HEK293 (cell line): Measurements from ENCODE around the gene MACIR.

Experiments
- CTCF ChIA-PET: fragments of 350-600 bp; formaldehyde crosslinking; extraction: SDS; loops from one replicate; lab custom pipeline; 2021; ENCODE audit warnings: antibody characterized with exemption; lab: Yijun Ruan, JAX
- POLR2A ChIA-PET: fragments of 300-600 bp; formaldehyde crosslinking; extraction: SDS; loops from one replicate; lab custom pipeline; 2020; ENCODE audit warnings: antibody characterized with exemption, inconsistent platforms; lab: Yijun Ruan, JAX
- H3K27ac ChIP-seq: fragments of 200-500 bp; sonication (Bioruptor generic); 2 replicates; pipeline ENCODE4 v1.5.1; 2014; ENCODE audit warnings: low read depth, low read length, control low read depth, inconsistent platforms; ENCODE audit errors: extremely low read depth
- H3K36me3 ChIP-seq, 2 experiments: fragments of 200-500 bp in 1 of 2; sonication (Bioruptor generic) in 1 of 2; 1 replicate in 1 of 2; 2 replicates in 1 of 2; pipeline ENCODE4 v1.5.1; 2014 to 2017; ENCODE audit warnings: inconsistent platforms in 2 of 2, low read length in 2 of 2; ENCODE audit not compliant: control insufficient read depth in 2 of 2, insufficient read depth in 1 of 2
- H3K4me1 ChIP-seq: fragments of 200-500 bp; sonication (Bioruptor generic); 2 replicates; pipeline ENCODE4 v1.5.1; 2014; ENCODE audit warnings: mild to moderate bottlenecking, low read length, inconsistent platforms; ENCODE audit not compliant: control insufficient read depth, insufficient read depth
- H3K4me3 ChIP-seq: 2 replicates; pipeline ENCODE4 v1.5.1; 2011; ENCODE audit warnings: low read depth, mild to moderate bottlenecking, control low read depth, low read length, moderate library complexity
- H3K9me3 ChIP-seq: fragments of 200-500 bp; sonication (Bioruptor generic); 2 replicates; pipeline ENCODE4 v1.5.1; 2014; ENCODE audit warnings: low read depth, low read length, inconsistent platforms; ENCODE audit not compliant: control insufficient read depth, insufficient read depth
- BCL11B ChIP-seq: fragments of 450-650 bp; formaldehyde crosslinking; IDR thresholded peaks from 2 replicates; pipeline ENCODE4 v1.5.1; 2016; ENCODE audit warnings: low read depth, missing biosample characterization, missing genetic modification characterization
- IKZF3 ChIP-seq: fragments of 450-650 bp; IDR thresholded peaks from 2 replicates; pipeline ENCODE4 v1.5.0; 2018; ENCODE audit warnings: missing biosample characterization, mild to moderate bottlenecking, missing genetic modification characterization, moderate library complexity
- KLF1 ChIP-seq: fragments of 450-650 bp; formaldehyde crosslinking; IDR thresholded peaks from 2 replicates; pipeline ENCODE4 v1.5.1; 2016; ENCODE audit warnings: missing biosample characterization, missing genetic modification characterization
- KLF10 ChIP-seq: fragments of 450-650 bp; IDR thresholded peaks from 2 replicates; pipeline ENCODE4 v1.5.1; 2018; ENCODE audit warnings: missing biosample characterization, mild to moderate bottlenecking, missing genetic modification characterization
- REPIN1 ChIP-seq: fragments of 450-650 bp; formaldehyde crosslinking; IDR thresholded peaks from 2 replicates; pipeline ENCODE4 v1.5.1; 2017; ENCODE audit warnings: missing biosample characterization, missing genetic modification characterization, low read depth
- ZBTB17 ChIP-seq: fragments of 450-650 bp; formaldehyde crosslinking; IDR thresholded peaks from 2 replicates; pipeline ENCODE4 v1.5.1; 2016; ENCODE audit warnings: missing biosample characterization, missing genetic modification characterization
- ZBTB48 ChIP-seq: fragments of 450-650 bp; formaldehyde crosslinking; IDR thresholded peaks from 2 replicates; pipeline ENCODE4 v1.5.1; 2016; ENCODE audit warnings: missing biosample characterization, missing genetic modification characterization
- ZNF174 ChIP-seq: fragments of 450-650 bp; formaldehyde crosslinking; IDR thresholded peaks from 2 replicates; pipeline ENCODE4 v1.5.0; 2017; ENCODE audit warnings: missing biosample characterization, mild to moderate bottlenecking, missing genetic modification characterization
- ZNF221 ChIP-seq: fragments of 450-650 bp; formaldehyde crosslinking; IDR thresholded peaks from 2 replicates; pipeline ENCODE4 v1.5.1; 2017; ENCODE audit warnings: missing biosample characterization, missing genetic modification characterization, borderline replicate concordance
- ZNF292 ChIP-seq: fragments of 450-650 bp; formaldehyde crosslinking; IDR thresholded peaks from 2 replicates; pipeline ENCODE4 v1.5.1; 2016; ENCODE audit warnings: low read depth, missing biosample characterization, missing genetic modification characterization, borderline replicate concordance
- ZNF311 ChIP-seq: fragments of 450-650 bp; formaldehyde crosslinking; IDR thresholded peaks from 2 replicates; pipeline ENCODE4 v1.5.1; 2017; ENCODE audit warnings: missing biosample characterization, missing genetic modification characterization, borderline replicate concordance
- ZNF350 ChIP-seq: fragments of 450-650 bp; formaldehyde crosslinking; IDR thresholded peaks from 2 replicates; pipeline ENCODE4 v1.5.0; 2017; ENCODE audit warnings: missing biosample characterization, mild to moderate bottlenecking, missing genetic modification characterization
- ZNF37A ChIP-seq: fragments of 450-650 bp; IDR thresholded peaks from 2 replicates; pipeline ENCODE4 v1.5.1; 2018; ENCODE audit warnings: missing biosample characterization, missing genetic modification characterization
- ZNF416 ChIP-seq: fragments of 450-650 bp; formaldehyde crosslinking; IDR thresholded peaks from 2 replicates; pipeline ENCODE4 v1.5.1; 2016; ENCODE audit warnings: missing biosample characterization, missing genetic modification characterization
- ZNF530 ChIP-seq: fragments of 450-650 bp; formaldehyde crosslinking; IDR thresholded peaks from 2 replicates; pipeline ENCODE4 v1.5.1; 2016; ENCODE audit warnings: low read depth, missing biosample characterization, missing genetic modification characterization
- ZNF585B ChIP-seq: fragments of 450-650 bp; formaldehyde crosslinking; IDR thresholded peaks from 2 replicates; pipeline ENCODE4 v1.5.1; 2016; ENCODE audit warnings: missing biosample characterization, missing genetic modification characterization
- ZNF623 ChIP-seq: fragments of 450-650 bp; formaldehyde crosslinking; IDR thresholded peaks from 2 replicates; pipeline ENCODE4 v1.5.1; 2016; ENCODE audit warnings: missing biosample characterization, missing genetic modification characterization
- ZNF658 ChIP-seq: fragments of 450-650 bp; formaldehyde crosslinking; IDR thresholded peaks from 2 replicates; pipeline ENCODE4; 2016; ENCODE audit warnings: missing biosample characterization, missing genetic modification characterization
- ZNF670 ChIP-seq: fragments of 450-650 bp; formaldehyde crosslinking; IDR thresholded peaks from 2 replicates; pipeline ENCODE4 v1.5.1; 2016; ENCODE audit warnings: missing biosample characterization, missing genetic modification characterization, low read depth
- ZNF677 ChIP-seq: fragments of 450-650 bp; IDR thresholded peaks from 2 replicates; pipeline ENCODE4 v1.5.0; 2018; ENCODE audit warnings: missing biosample characterization, mild to moderate bottlenecking, missing genetic modification characterization, moderate library complexity
- ZNF76 ChIP-seq: fragments of 450-650 bp; formaldehyde crosslinking; IDR thresholded peaks from 2 replicates; pipeline ENCODE4; 2016; ENCODE audit warnings: low read depth, missing biosample characterization, missing genetic modification characterization, borderline replicate concordance
- ZNF776 ChIP-seq: fragments of 450-650 bp; formaldehyde crosslinking; IDR thresholded peaks from 2 replicates; pipeline ENCODE4 v1.5.0; 2017; ENCODE audit warnings: missing biosample characterization, missing genetic modification characterization, borderline replicate concordance
- TF ChIP-seq, protein P1 (sequence below): fragments of 450-650 bp; formaldehyde crosslinking; IDR thresholded peaks from 2 replicates; pipeline ENCODE4 v1.5.1; 2016; ENCODE audit warnings: missing biosample characterization, missing genetic modification characterization
- TF ChIP-seq, protein P2 (sequence below): fragments of 450-650 bp; formaldehyde crosslinking; IDR thresholded peaks from 2 replicates; pipeline ENCODE4 v1.5.1; 2016; ENCODE audit warnings: missing biosample characterization, missing genetic modification characterization
- TF ChIP-seq, protein P3 (sequence below): fragments of 450-650 bp; formaldehyde crosslinking; IDR thresholded peaks from 2 replicates; pipeline ENCODE4 v1.5.1; 2016; ENCODE audit warnings: missing biosample characterization, missing genetic modification characterization
- TF ChIP-seq, protein P4 (sequence below): fragments of 450-650 bp; formaldehyde crosslinking; IDR thresholded peaks from 2 replicates; pipeline ENCODE4 v1.5.1; 2017; ENCODE audit warnings: missing biosample characterization, missing genetic modification characterization
- TF ChIP-seq, protein P5 (sequence below): fragments of 450-650 bp; formaldehyde crosslinking; optimal IDR thresholded peaks from 2 replicates; pipeline ENCODE3; 2016; ENCODE audit warnings: missing biosample characterization, mild to moderate bottlenecking, missing genetic modification characterization

Gene MACIR

DNA sequence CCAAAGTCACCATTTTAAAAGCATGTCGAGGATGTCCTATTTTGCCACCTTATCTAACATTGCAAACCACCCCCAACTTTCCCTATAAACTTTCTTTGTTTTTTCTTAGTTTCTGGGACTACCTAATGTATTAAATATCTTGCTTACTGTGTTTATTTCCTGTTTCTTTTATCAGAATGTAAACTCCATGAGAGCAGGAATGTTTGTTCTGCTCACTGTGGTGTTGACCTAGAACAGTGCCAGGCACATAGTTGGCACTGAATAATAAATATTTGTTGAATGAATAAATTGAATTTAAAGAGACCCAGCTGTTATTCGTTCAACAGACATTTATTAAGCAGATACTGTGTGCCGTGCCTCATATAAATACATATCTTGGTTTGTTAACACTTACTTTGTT, 35.2 kb downstream of the MACIR start:
- no peak for TF ChIP-seq KLF10 (tag by site-specific recombination)
- TF ChIP-seq ZNF776 (tag by site-specific recombination): no peak
- TF ChIP-seq, protein P1, sequence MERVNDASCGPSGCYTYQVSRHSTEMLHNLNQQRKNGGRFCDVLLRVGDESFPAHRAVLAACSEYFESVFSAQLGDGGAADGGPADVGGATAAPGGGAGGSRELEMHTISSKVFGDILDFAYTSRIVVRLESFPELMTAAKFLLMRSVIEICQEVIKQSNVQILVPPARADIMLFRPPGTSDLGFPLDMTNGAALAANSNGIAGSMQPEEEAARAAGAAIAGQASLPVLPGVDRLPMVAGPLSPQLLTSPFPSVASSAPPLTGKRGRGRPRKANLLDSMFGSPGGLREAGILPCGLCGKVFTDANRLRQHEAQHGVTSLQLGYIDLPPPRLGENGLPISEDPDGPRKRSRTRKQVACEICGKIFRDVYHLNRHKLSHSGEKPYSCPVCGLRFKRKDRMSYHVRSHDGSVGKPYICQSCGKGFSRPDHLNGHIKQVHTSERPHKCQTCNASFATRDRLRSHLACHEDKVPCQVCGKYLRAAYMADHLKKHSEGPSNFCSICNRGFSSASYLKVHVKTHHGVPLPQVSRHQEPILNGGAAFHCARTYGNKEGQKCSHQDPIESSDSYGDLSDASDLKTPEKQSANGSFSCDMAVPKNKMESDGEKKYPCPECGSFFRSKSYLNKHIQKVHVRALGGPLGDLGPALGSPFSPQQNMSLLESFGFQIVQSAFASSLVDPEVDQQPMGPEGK (tag by site-specific recombination): no peak
- no peak for TF ChIP-seq ZNF311 (tag by site-specific recombination)
- TF ChIP-seq ZNF530: no peak
- TF ChIP-seq ZNF174: no peak
- H3K4me1 ChIP-seq: no peaks in the 10 kb centered on the region
- ChIA-PET CTCF (no interaction called here), POLR2A (no interaction called here)
- H3K36me3 ChIP-seq: no peaks in the 10 kb centered on the region
- no peak overlapping the region for H3K27ac ChIP-seq
- no peaks in the 10 kb centered on the region for H3K9me3 ChIP-seq
- H3K4me3 ChIP-seq: no peak overlapping the region

DNA sequence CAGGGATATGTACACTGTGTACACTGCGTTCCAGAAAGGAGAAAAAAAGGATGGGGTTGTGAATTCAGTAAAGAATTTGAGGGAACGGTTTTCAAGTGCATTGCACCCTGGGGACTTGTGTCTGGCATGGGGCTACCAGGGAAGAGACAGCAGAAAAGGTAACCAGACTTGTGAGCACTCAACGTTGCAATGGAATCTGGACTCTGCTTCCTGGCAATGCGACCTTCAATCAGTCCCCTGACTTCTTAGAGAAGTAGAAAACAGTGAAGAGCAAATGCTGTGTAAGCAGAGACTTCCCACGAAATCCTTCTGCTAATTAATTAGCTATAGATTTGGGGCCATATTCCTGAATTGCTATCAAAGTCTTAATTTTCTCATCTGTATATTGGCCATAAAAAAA, 36.3 kb downstream of the MACIR start:
- Histone ChIP-seq H3K27ac (no peak overlapping the region), H3K9me3 (no peaks in the 10 kb centered on the region), H3K36me3 (no peaks in the 10 kb centered on the region), H3K4me3 (no peak overlapping the region), H3K4me1 (no peaks in the 10 kb centered on the region)
- CTCF ChIA-PET: interaction anchor here (0.6 kb wide), 1 partner anchor 1733 kb away, joined by 5 read pairs; no protein-coding TSS in a partner anchor
- no peak for TF ChIP-seq ZNF670 (tag by site-specific recombination)
- no peak for TF ChIP-seq ZNF776 (tag by site-specific recombination)
- TF ChIP-seq ZNF623 (tag by site-specific recombination): no peak
- TF ChIP-seq ZNF416 (tag by site-specific recombination): no peak
- TF ChIP-seq REPIN1 (tag by site-specific recombination): no peak
- TF ChIP-seq ZNF677: no peak
- no peak for TF ChIP-seq ZNF37A (tag by site-specific recombination)
- no peak for TF ChIP-seq ZBTB17 (tag by site-specific recombination)
- TF ChIP-seq IKZF3 (tag by site-specific recombination): no peak
- TF ChIP-seq, protein P2, sequence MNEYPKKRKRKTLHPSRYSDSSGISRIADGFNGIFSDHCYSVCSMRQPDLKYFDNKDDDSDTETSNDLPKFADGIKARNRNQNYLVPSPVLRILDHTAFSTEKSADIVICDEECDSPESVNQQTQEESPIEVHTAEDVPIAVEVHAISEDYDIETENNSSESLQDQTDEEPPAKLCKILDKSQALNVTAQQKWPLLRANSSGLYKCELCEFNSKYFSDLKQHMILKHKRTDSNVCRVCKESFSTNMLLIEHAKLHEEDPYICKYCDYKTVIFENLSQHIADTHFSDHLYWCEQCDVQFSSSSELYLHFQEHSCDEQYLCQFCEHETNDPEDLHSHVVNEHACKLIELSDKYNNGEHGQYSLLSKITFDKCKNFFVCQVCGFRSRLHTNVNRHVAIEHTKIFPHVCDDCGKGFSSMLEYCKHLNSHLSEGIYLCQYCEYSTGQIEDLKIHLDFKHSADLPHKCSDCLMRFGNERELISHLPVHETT (tag by site-specific recombination): no peak
- TF ChIP-seq, protein P3, sequence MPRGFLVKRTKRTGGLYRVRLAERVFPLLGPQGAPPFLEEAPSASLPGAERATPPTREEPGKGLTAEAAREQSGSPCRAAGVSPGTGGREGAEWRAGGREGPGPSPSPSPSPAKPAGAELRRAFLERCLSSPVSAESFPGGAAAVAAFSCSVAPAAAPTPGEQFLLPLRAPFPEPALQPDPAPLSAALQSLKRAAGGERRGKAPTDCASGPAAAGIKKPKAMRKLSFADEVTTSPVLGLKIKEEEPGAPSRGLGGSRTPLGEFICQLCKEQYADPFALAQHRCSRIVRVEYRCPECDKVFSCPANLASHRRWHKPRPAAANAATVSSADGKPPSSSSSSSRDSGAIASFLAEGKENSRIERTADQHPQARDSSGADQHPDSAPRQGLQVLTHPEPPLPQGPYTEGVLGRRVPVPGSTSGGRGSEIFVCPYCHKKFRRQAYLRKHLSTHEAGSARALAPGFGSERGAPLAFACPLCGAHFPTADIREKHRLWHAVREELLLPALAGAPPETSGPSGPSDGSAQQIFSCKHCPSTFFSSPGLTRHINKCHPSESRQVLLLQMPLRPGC (tag by site-specific recombination): no peak
- TF ChIP-seq, all 188 proteins: peak for 0
- POLR2A ChIA-PET: no interaction called here

DNA sequence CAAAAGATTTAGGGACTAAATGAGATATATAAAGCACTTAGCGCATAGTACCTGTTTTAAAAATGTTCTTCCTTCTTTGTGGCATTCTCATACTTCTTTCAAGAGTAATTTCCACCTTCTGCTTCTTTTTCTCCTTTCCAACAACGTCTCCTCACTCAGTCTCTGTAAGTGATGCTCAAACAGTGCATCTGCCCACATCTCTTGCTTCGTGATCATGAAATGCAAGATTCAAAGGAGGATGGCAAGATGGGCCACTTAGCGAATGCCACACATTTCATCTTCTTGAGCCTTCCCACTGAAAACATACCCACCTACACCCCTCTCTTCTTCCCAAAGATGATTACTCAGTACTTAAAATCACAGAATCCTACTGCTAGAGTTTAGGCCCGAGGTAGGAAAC, 36.9 kb downstream of the MACIR start:
- Histone ChIP-seq H3K27ac (no peak overlapping the region), H3K9me3 (no peaks in the 10 kb centered on the region), H3K36me3 (no peaks in the 10 kb centered on the region), H3K4me3 (no peak overlapping the region), H3K4me1 (no peaks in the 10 kb centered on the region)
- ChIA-PET CTCF (no interaction called here), POLR2A (no interaction called here)
- no peak for TF ChIP-seq ZNF623 (tag by site-specific recombination)
- TF ChIP-seq, protein P4, sequence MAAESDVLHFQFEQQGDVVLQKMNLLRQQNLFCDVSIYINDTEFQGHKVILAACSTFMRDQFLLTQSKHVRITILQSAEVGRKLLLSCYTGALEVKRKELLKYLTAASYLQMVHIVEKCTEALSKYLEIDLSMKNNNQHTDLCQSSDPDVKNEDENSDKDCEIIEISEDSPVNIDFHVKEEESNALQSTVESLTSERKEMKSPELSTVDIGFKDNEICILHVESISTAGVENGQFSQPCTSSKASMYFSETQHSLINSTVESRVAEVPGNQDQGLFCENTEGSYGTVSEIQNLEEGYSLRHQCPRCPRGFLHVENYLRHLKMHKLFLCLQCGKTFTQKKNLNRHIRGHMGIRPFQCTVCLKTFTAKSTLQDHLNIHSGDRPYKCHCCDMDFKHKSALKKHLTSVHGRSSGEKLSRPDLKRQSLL (tag by site-specific recombination): no peak
- TF ChIP-seq ZNF76 (tag by site-specific recombination): no peak
- TF ChIP-seq ZNF658 (tag by site-specific recombination): no peak
- no peak for TF ChIP-seq KLF1
- no peak for TF ChIP-seq BCL11B
- TF ChIP-seq ZNF292 (tag by site-specific recombination): no peak
- TF ChIP-seq, protein P5, sequence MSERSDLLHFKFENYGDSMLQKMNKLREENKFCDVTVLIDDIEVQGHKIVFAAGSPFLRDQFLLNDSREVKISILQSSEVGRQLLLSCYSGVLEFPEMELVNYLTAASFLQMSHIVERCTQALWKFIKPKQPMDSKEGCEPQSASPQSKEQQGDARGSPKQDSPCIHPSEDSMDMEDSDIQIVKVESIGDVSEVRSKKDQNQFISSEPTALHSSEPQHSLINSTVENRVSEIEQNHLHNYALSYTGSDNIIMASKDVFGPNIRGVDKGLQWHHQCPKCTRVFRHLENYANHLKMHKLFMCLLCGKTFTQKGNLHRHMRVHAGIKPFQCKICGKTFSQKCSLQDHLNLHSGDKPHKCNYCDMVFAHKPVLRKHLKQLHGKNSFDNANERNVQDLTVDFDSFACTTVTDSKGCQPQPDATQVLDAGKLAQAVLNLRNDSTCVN (tag by site-specific recombination): no peak
- no peak for TF ChIP-seq ZNF350 (tag by site-specific recombination)
- TF ChIP-seq ZBTB48 (tag by site-specific recombination): no peak
- TF ChIP-seq ZNF585B (tag by site-specific recombination): no peak
- no peak for TF ChIP-seq ZNF221 (tag by site-specific recombination)
